Progenitor cell of endocrine pancreas (in vitro differentiated cells): ENCODE data around the gene ZCCHC7. TPM values are rescaled to one million over a fixed set of nuclear protein-coding genes. Genes with fewer than 3 reads are reported as not detected.
A peak's percentile ranks its signal among the peaks of the same experiment; 100 is the strongest.

ENCODE experiments used
- DNase-seq: peaks from one replicate; pipeline ENCODE4 v3.0.0; 2021; ENCODE audit warnings: low spot score; ENCODE audit not compliant: unreplicated experiment
- H3K27ac Mint-ChIP-seq: 2 replicates; pipeline ENCODE4 v1.8.0; 2021; ENCODE audit warnings: mild to moderate bottlenecking, moderate library complexity, mixed read lengths
- H3K27me3 Mint-ChIP-seq: 2 replicates; pipeline ENCODE4 v1.8.0; 2021; ENCODE audit warnings: mixed read lengths
- H3K36me3 Mint-ChIP-seq: 2 replicates; pipeline ENCODE4 v1.8.0; 2022; ENCODE audit warnings: mixed read lengths; ENCODE audit not compliant: insufficient read depth
- H3K4me1 Mint-ChIP-seq: 2 replicates; pipeline ENCODE4 v1.8.0; 2021; ENCODE audit warnings: low read depth, mixed read lengths
- H3K4me3 Mint-ChIP-seq: 2 replicates; pipeline ENCODE4 v1.8.0; 2021; ENCODE audit warnings: low read depth, mild to moderate bottlenecking, moderate library complexity, mixed read lengths
- H3K9me3 Mint-ChIP-seq: 2 replicates; pipeline ENCODE4 v1.8.0; 2021; ENCODE audit warnings: low read depth, mixed read lengths
- CTCF ChIP-seq: fragments of 200-600 bp; sonication (generic); IDR thresholded peaks from one replicate; pipeline ENCODE4 v1.5.0; 2021; ENCODE audit warnings: antibody characterized with exemption, mild to moderate bottlenecking; ENCODE audit not compliant: unreplicated experiment
- total RNA-seq: library from RNA; stranded (reverse); gene quantifications from 2 replicates; pipeline ENCODE4 v1.2.1, GENCODE V29; 2021

ZCCHC7 gene
- total RNA-seq, 1 donor from 2014 or later, result 16.6 TPM

- Mint-ChIP-seq H3K27me3 (peaks cover 2% of the 10 kb centered on the region), H3K9me3 (no peaks in the 10 kb centered on the region), H3K4me1 (peaks cover 2% of the 10 kb centered on the region), H3K4me3 (no peak overlapping the region), H3K36me3 (no peaks in the 10 kb centered on the region), H3K27ac (no peak overlapping the region)
- no peak for TF ChIP-seq CTCF
- no peak for DNase-seq
Observed at GRCh38 chr9:37242089-37242488, 121.7 kb downstream of the ZCCHC7 start.

GRCh38 chr9:37243588-37244345, 123.4 kb downstream of the ZCCHC7 start:
- H3K4me1 Mint-ChIP-seq, result peaks cover 2% of the 10 kb centered on the region
- H3K36me3 Mint-ChIP-seq, result no peaks in the 10 kb centered on the region
- no peak overlapping the region for H3K27ac Mint-ChIP-seq
- H3K9me3 Mint-ChIP-seq, result no peaks in the 10 kb centered on the region
- no peak overlapping the region for H3K4me3 Mint-ChIP-seq
- H3K27me3 Mint-ChIP-seq, result peaks cover 4% of the 10 kb centered on the region
- DNase-seq, result no peak
- no peak for TF ChIP-seq CTCF

GRCh38 chr9:37246826-37247225, 126.5 kb downstream of the ZCCHC7 start:
- H3K27ac Mint-ChIP-seq, result no peak overlapping the region
- H3K4me3 Mint-ChIP-seq, result no peak overlapping the region
- no peak for DNase-seq
- peaks cover 5% of the 10 kb centered on the region for H3K4me1 Mint-ChIP-seq
- no peaks in the 10 kb centered on the region for H3K9me3 Mint-ChIP-seq
- TF ChIP-seq CTCF, result no peak
- peaks cover 5% of the 10 kb centered on the region for H3K36me3 Mint-ChIP-seq
- H3K27me3 Mint-ChIP-seq, result peaks cover 14% of the 10 kb centered on the region

- H3K27me3 Mint-ChIP-seq, result peaks cover 14% of the 10 kb centered on the region
- no peak for TF ChIP-seq CTCF
- H3K36me3 Mint-ChIP-seq, result peaks cover 7% of the 10 kb centered on the region
- H3K9me3 Mint-ChIP-seq, result no peaks in the 10 kb centered on the region
- no peak for DNase-seq
- H3K4me1 Mint-ChIP-seq, result peaks cover 5% of the 10 kb centered on the region
- no peak overlapping the region for H3K27ac Mint-ChIP-seq
- H3K4me3 Mint-ChIP-seq, result no peak overlapping the region
Observed at GRCh38 chr9:37248651-37249163, 128.3 kb downstream of the ZCCHC7 start.

GRCh38 chr9:37251452-37251851, 131.1 kb downstream of the ZCCHC7 start:
- H3K27me3 Mint-ChIP-seq, result peaks cover 14% of the 10 kb centered on the region
- no peak for TF ChIP-seq CTCF
- no peak overlapping the region for H3K4me3 Mint-ChIP-seq
- no peak for DNase-seq
- peaks cover 6% of the 10 kb centered on the region for H3K4me1 Mint-ChIP-seq
- peaks cover 7% of the 10 kb centered on the region for H3K36me3 Mint-ChIP-seq
- peak overlapping the region; percentile 2 for H3K27ac Mint-ChIP-seq
- no peaks in the 10 kb centered on the region for H3K9me3 Mint-ChIP-seq
